ENCODE results near the gene ATG7.

ATG7 gene

GRCh38 chr3:11476735-11477144 is 204.5 kb downstream of the ATG7 start:
- in situ Hi-C loops (cut with MboI; ENCODE audit: low pct_unique_long_range_greater_than_20kb, low sequenced_read_pairs, unreplicated experiment): no loop called here
- DNase-seq (ENCODE audit: low spot score): no peak
- TF ChIP-seq CTCF (IDR thresholded peaks at IDR 0.05; ENCODE audit: extremely low read depth, insufficient read depth, missing control alignments): no peak

GRCh38 chr3:11477407-11477911 is 205.3 kb downstream of the ATG7 start:
- no peak for DNase-seq (ENCODE audit: low spot score)
- in situ Hi-C loops (cut with MboI; ENCODE audit: low pct_unique_long_range_greater_than_20kb, low sequenced_read_pairs, unreplicated experiment): no loop called here
- no peak for TF ChIP-seq CTCF (IDR thresholded peaks at IDR 0.05; ENCODE audit: extremely low read depth, insufficient read depth, missing control alignments)

GRCh38 chr3:11478167-11478566 is 206.0 kb downstream of the ATG7 start:
- in situ Hi-C loops (cut with MboI; ENCODE audit: low pct_unique_long_range_greater_than_20kb, low sequenced_read_pairs, unreplicated experiment): no loop called here
- no peak for TF ChIP-seq CTCF (IDR thresholded peaks at IDR 0.05; ENCODE audit: extremely low read depth, insufficient read depth, missing control alignments)
- no peak for DNase-seq (ENCODE audit: low spot score)

GRCh38 chr3:11479221-11479620 is 207.0 kb downstream of the ATG7 start:
- in situ Hi-C loops (cut with MboI; ENCODE audit: low pct_unique_long_range_greater_than_20kb, low sequenced_read_pairs, unreplicated experiment): no loop called here
- TF ChIP-seq CTCF (IDR thresholded peaks at IDR 0.05; ENCODE audit: extremely low read depth, insufficient read depth, missing control alignments): no peak
- DNase-seq (ENCODE audit: low spot score): no peak

GRCh38 chr3:11480663-11481298 is 208.6 kb downstream of the ATG7 start:
- TF ChIP-seq CTCF (IDR thresholded peaks at IDR 0.05; ENCODE audit: extremely low read depth, insufficient read depth, missing control alignments): no peak
- DNase-seq (ENCODE audit: low spot score): no peak
- in situ Hi-C loops (cut with MboI; ENCODE audit: low pct_unique_long_range_greater_than_20kb, low sequenced_read_pairs, unreplicated experiment): no loop called here

- no peak for DNase-seq (ENCODE audit: low spot score)
- in situ Hi-C loops (cut with MboI; ENCODE audit: low pct_unique_long_range_greater_than_20kb, low sequenced_read_pairs, unreplicated experiment): no loop called here
- TF ChIP-seq CTCF (IDR thresholded peaks at IDR 0.05; ENCODE audit: extremely low read depth, insufficient read depth, missing control alignments): no peak
Measured at GRCh38 chr3:11481556-11481955, 209.4 kb downstream of the ATG7 start.
